Loucy (cell line): ENCODE results near the gene MXD3.

Experiments used
- CTCF ChIP-seq: fragments of 200-600 bp; sonication (generic); conservative IDR thresholded peaks from 2 replicates; pipeline ENCODE4 v1.5.1; 2014; ENCODE audit warnings: mild to moderate bottlenecking, antibody characterized with exemption, low read length
- EZH2phosphoT487 ChIP-seq: fragments of 200-600 bp; IDR thresholded peaks from 2 replicates; pipeline ENCODE4 v1.6.1; 2018; ENCODE audit warnings: antibody characterized with exemption, mild to moderate bottlenecking, moderate library complexity, borderline replicate concordance

GRCh38 chr5:177261510-177261909 is 50.2 kb downstream of the MXD3 start:
- TF ChIP-seq CTCF = no peak
- TF ChIP-seq EZH2phosphoT487 = no peak
